Measurements from ENCODE around the gene ZG16. TPM values are rescaled to one million over a fixed set of nuclear protein-coding genes. Genes with fewer than 3 reads are reported as not detected.

ZG16 gene
- total RNA-seq, 1 experiment from 2014 or later: 0.26 TPM

DNA sequence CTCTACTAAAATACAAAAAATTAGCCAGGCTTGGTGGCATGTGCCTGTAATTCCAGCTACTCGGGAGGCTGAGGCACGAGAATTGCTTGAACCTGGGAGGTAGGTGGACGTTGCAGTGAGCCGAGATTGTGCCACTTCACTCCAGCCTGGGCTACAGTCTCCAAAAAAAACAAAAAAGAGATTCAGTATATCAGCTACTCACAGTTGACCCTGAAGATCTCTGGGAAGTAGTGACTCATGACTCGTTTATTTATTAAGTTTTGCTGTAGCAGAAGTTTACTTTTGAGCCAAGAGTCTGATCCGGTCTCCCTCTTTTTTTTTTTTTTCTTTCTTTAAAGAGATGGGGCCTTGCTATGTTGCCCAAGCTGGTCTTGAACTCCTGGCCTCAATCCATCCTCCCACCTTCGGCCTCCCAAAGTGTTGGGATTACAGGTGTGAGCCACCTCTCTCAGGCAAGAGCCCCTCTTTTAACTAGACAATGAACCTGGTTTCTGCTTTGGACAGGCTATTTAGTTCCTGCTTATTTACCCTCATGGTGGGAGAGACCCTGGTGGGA is 46.6 kb downstream of the ZG16 start:
- intact Hi-C loops (cut with micrococcal nuclease; ENCODE audit: unreplicated experiment): loop anchor here (5.0 kb wide), 1 partner anchor 73 kb away; the partner anchor contains the start of gene SEZ6L2
- CTCF ChIA-PET: interaction anchor here (0.6 to 0.7 kb wide), 3 partner anchors 9 to 806 kb away, joined by 3 to 9 read pairs (median 4); partner anchors contain the start of genes KIF22 and PAGR1
- peak overlapping the region; percentile 16; the same call in 1 of the 2 replicates for H3K4me3 ChIP-seq

DNA sequence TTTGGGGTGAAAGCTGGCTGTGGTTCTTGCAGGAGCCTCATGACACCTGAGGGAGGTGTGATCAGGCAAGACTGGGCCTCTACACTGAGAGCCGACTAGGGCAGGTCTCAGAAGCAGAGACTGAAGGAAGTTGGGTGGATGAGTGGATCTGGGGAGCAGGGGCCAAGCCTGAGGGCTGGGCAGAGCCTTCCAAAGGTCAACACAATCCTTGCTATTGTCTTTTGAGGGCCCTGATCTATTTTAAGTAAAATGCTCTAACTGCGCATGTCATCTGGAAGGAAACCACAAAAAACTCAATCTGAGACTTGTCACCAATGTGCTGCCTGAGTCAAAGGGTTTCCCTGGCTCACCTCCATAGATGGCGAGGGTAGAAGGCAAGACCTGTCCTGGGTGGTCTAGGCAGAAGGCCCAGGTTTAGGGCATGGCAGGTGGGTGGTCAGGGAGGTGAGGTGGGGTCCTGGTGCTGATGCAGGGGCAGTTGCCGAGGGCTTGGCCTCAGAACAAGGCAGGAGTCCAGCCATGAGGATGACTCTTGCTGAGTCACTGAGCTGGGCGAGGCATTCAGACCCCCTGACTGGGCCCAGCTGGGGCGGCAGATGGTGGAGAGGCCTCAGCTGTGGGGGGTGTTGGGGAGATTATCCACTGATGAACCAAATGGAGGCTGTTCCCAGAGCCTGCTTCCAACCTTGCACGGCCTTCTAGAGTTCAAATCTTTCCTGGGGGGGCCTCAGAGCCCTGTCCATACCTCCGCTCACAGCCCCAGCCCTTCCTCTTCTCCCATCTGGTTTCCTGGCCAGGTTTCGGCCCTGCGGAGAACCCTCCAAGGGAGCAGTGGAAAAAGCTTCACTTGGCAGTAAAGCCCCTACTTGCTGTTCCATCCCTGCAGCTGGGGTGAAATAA is 47.3 kb downstream of the ZG16 start:
- no peaks in the 10 kb centered on the region for H4K20me1 ChIP-seq (ENCODE audit: insufficient read depth)
- peaks cover 46% of the 10 kb centered on the region for H3K79me2 ChIP-seq (ENCODE audit: low read depth)
- H3K4me1 ChIP-seq (replicated peaks; ENCODE audit: insufficient read depth): peaks cover 53% of the 10 kb centered on the region
- no peaks in the 10 kb centered on the region for H3K36me3 ChIP-seq (ENCODE audit: low read depth)
- intact Hi-C loops (cut with micrococcal nuclease; ENCODE audit: unreplicated experiment): no loop called here
- TF ChIP-seq, protein P1, sequence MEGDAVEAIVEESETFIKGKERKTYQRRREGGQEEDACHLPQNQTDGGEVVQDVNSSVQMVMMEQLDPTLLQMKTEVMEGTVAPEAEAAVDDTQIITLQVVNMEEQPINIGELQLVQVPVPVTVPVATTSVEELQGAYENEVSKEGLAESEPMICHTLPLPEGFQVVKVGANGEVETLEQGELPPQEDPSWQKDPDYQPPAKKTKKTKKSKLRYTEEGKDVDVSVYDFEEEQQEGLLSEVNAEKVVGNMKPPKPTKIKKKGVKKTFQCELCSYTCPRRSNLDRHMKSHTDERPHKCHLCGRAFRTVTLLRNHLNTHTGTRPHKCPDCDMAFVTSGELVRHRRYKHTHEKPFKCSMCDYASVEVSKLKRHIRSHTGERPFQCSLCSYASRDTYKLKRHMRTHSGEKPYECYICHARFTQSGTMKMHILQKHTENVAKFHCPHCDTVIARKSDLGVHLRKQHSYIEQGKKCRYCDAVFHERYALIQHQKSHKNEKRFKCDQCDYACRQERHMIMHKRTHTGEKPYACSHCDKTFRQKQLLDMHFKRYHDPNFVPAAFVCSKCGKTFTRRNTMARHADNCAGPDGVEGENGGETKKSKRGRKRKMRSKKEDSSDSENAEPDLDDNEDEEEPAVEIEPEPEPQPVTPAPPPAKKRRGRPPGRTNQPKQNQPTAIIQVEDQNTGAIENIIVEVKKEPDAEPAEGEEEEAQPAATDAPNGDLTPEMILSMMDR (conservative IDR thresholded peaks at IDR 0.05): no peak
- TF ChIP-seq EZH2 (IDR thresholded peaks at IDR 0.05; ENCODE audit: low read depth): no peak
- H3K27ac ChIP-seq: peak overlapping the region; percentile 59
- POLR2A ChIA-PET (ENCODE audit: unreplicated experiment): interaction anchor here (0.5 to 0.6 kb wide), 6 partner anchors 10 to 594 kb away, joined by 3 to 8 read pairs (median 4); partner anchors contain the start of gene PAGR1
- peak; percentile 66 to 74 for DNase-seq
- no TSS peak for BruUV-seq (replicated peaks)
- H3K27me3 ChIP-seq (ENCODE audit: insufficient read depth, low read depth): no peaks in the 10 kb centered on the region
- H2AFZ ChIP-seq: no peak overlapping the region
- no peaks in the 10 kb centered on the region for H3K9me3 ChIP-seq (ENCODE audit: insufficient read depth, low read depth)
- no peak overlapping the region; the same call in 1 of the 2 replicates for H3K4me3 ChIP-seq
- H3K4me2 ChIP-seq: peak overlapping the region; percentile 65
- H3K9me2 ChIP-seq (ENCODE audit: insufficient read depth): no peaks in the 10 kb centered on the region
- H3F3A ChIP-seq (ENCODE audit: insufficient read depth, low read depth): peaks cover 53% of the 10 kb centered on the region; the same call in 1 of the 2 replicates
- CTCF ChIA-PET: interaction anchor here (0.7 to 1.7 kb wide), 2 partner anchors 10 to 23 kb away, joined by 3 to 8 read pairs; partner anchors contain the start of gene PAGR1

More for the DNA sequence above, 46.6 kb downstream of the ZG16 start:
- H3K9me2 ChIP-seq (ENCODE audit: insufficient read depth): no peaks in the 10 kb centered on the region
- POLR2A ChIA-PET (ENCODE audit: unreplicated experiment): interaction anchor here (0.6 to 0.7 kb wide), 6 partner anchors 9 to 149 kb away, joined by 3 to 16 read pairs (median 4); partner anchors contain the start of genes PAGR1 and TAOK2
- no peaks in the 10 kb centered on the region for H4K20me1 ChIP-seq (ENCODE audit: insufficient read depth)
- peaks cover 47% of the 10 kb centered on the region for H3K79me2 ChIP-seq (ENCODE audit: low read depth)
- no peak overlapping the region for H2AFZ ChIP-seq
- H3K4me2 ChIP-seq: peak overlapping the region; percentile 65
- peaks cover 59% of the 10 kb centered on the region; the same call in 1 of the 2 replicates for H3F3A ChIP-seq (ENCODE audit: insufficient read depth, low read depth)
- no TSS peak for BruUV-seq (replicated peaks)
- H3K27me3 ChIP-seq (ENCODE audit: insufficient read depth, low read depth): no peaks in the 10 kb centered on the region
- no peak for TF ChIP-seq EZH2 (IDR thresholded peaks at IDR 0.05; ENCODE audit: low read depth)
- TF ChIP-seq, protein P1 (conservative IDR thresholded peaks at IDR 0.05): no peak
- H3K9me3 ChIP-seq (ENCODE audit: insufficient read depth, low read depth): no peaks in the 10 kb centered on the region
- H3K36me3 ChIP-seq (ENCODE audit: low read depth): no peaks in the 10 kb centered on the region
- peaks cover 58% of the 10 kb centered on the region for H3K4me1 ChIP-seq (replicated peaks; ENCODE audit: insufficient read depth)
- peak in 1 of 2 experiments; percentile 76 for DNase-seq
- peak overlapping the region; percentile 59 for H3K27ac ChIP-seq

GRCh38 chr16:29826342-29826695 is 48.3 kb downstream of the ZG16 start:
- intact Hi-C loops (cut with micrococcal nuclease; ENCODE audit: unreplicated experiment): no loop called here
- H3K4me3 ChIP-seq: no peak overlapping the region

More at GRCh38 chr16:29826342-29826695, 48.3 kb downstream of the ZG16 start:
- H2AFZ ChIP-seq: no peak overlapping the region
- no TSS peak for BruUV-seq (replicated peaks)
- peaks cover 48% of the 10 kb centered on the region for H3K4me1 ChIP-seq (replicated peaks; ENCODE audit: insufficient read depth)
- no peaks in the 10 kb centered on the region for H3K27me3 ChIP-seq (ENCODE audit: insufficient read depth, low read depth)
- no peak overlapping the region for H3K27ac ChIP-seq
- H4K20me1 ChIP-seq (ENCODE audit: insufficient read depth): no peaks in the 10 kb centered on the region
- CTCF ChIA-PET: interaction anchor here (1.7 kb wide), 1 partner anchor 22 kb away, joined by 8 read pairs; no protein-coding TSS in a partner anchor
- H3K4me2 ChIP-seq: no peak overlapping the region
- TF ChIP-seq, protein P1 (conservative IDR thresholded peaks at IDR 0.05): no peak
- TF ChIP-seq EZH2 (IDR thresholded peaks at IDR 0.05; ENCODE audit: low read depth): no peak
- peaks cover 44% of the 10 kb centered on the region; the same call in 1 of the 2 replicates for H3F3A ChIP-seq (ENCODE audit: insufficient read depth, low read depth)
- no peaks in the 10 kb centered on the region for H3K36me3 ChIP-seq (ENCODE audit: low read depth)
- no peaks in the 10 kb centered on the region for H3K9me2 ChIP-seq (ENCODE audit: insufficient read depth)
- POLR2A ChIA-PET (ENCODE audit: unreplicated experiment): interaction anchor here (0.6 kb wide), 1 partner anchor 595 kb away, joined by 8 read pairs; no protein-coding TSS in a partner anchor
- H3K79me2 ChIP-seq (ENCODE audit: low read depth): peaks cover 37% of the 10 kb centered on the region
- no peak for DNase-seq
- no peaks in the 10 kb centered on the region for H3K9me3 ChIP-seq (ENCODE audit: insufficient read depth, low read depth)
